GM18508 (cell line): ENCODE results near the gene TGIF1.

Experiments used
- ATAC-seq: cut with Tn5 transposase; IDR thresholded peaks from one replicate; pipeline ENCODE4 v1.9.1; 2021; ENCODE audit warnings: moderate number of reproducible peaks; ENCODE audit not compliant: insufficient read depth, unreplicated experiment

The TGIF1 gene

DNA sequence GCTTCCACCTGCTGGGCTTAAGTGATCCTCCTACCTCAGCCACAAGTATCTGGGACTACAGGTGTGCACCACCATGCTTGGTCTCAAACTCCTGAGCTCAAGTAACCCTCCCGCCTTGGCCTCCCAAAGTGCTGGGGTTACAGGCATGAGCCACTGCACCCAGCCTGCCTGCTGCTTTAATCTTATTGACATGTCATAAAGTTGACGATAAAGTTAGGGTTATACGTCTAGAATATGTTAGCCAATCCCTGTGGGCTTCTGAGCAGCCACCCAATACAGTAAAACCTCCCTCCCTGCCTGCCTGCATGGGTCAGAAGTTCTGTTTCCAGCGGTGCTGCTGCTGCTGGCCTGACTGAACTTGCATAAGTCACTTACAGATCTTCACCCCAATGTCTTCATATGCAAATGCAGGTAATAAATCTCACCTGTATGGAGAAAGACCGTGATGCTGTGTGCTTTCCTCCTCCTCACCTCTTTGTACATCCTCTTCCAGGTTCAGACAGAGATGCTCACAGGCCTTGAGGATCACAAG lies 30.1 kb downstream of the TGIF1 start:
- no peak for ATAC-seq

DNA sequence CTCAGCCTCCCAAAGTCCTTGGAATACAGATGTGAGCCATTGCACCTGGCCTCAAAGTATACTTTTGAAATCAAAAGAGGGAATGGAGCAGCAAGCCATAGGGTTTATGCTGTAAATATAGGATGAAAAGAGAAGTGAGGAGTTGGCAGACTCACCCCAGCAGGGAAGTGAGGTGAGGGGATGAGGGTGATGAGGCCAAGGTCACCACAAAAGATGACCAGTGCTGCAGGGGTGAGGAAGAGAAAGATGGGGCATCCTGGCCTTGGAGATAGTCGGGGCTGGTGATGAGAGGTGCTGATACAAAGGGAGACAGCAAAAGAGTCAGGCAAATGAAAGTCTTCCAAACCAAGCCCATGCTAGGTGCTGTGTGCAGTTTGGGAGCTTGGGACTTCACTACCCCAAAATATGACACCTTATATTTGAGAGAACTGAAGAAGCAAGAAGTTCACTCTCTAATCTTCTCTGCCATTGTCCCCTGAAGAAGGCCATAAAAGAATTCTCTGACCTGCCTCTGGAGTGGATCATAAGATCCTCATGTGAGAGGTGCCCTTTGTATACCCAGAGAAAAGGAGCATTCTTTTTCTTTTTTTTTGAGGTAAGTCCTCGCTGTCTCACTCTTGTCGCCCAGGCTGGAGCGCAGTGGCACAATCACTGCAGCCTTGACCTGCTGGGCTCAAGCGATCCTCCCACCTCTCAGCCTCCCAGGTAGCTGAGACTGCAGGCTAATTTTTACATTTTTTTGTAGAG lies 31.0 kb downstream of the TGIF1 start:
- ATAC-seq: no peak

DNA sequence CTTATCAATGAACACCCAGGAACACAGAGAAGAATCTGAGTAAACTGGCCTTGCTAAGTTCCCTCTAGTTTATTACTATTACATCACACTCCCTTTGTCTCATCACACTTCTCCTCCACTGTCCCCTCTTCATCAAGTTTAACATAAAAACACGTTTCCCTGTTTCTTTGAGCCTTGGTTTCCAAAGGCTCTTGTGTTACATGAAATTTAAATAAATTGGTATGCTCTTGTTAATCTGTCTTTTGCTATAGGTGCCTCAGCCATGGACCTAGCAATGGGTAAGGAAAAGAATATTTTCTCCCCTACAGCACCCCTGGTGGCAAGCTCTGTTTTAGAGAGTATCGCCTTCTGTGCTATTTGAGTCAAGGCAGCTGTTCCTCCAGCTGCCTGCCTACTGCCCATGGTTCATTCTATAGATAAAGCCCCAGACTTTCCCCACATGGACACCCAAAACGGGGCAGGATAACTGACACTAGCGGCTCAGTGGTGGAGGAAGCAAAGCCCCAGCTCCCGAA lies 31.8 kb downstream of the TGIF1 start:
- ATAC-seq: no peak

DNA sequence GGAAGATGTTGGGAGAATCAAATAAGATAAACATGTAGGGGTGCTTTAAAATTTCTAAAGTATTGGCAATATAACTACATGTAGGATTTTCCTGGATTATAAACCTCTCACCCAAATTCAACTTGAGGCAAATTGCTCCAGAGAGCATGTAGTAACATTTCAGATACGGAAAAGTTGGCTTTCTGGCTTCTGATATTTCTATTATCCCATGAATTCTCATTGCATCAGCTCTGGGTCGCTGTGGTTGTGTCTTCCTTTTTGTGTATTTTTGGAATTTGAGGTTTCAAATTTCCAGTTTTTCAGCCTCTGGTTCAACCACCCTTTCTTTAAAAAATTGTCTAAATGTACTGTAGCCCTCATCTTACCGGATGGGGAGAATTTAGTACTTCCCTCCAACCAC lies 32.3 kb downstream of the TGIF1 start:
- no peak for ATAC-seq

DNA sequence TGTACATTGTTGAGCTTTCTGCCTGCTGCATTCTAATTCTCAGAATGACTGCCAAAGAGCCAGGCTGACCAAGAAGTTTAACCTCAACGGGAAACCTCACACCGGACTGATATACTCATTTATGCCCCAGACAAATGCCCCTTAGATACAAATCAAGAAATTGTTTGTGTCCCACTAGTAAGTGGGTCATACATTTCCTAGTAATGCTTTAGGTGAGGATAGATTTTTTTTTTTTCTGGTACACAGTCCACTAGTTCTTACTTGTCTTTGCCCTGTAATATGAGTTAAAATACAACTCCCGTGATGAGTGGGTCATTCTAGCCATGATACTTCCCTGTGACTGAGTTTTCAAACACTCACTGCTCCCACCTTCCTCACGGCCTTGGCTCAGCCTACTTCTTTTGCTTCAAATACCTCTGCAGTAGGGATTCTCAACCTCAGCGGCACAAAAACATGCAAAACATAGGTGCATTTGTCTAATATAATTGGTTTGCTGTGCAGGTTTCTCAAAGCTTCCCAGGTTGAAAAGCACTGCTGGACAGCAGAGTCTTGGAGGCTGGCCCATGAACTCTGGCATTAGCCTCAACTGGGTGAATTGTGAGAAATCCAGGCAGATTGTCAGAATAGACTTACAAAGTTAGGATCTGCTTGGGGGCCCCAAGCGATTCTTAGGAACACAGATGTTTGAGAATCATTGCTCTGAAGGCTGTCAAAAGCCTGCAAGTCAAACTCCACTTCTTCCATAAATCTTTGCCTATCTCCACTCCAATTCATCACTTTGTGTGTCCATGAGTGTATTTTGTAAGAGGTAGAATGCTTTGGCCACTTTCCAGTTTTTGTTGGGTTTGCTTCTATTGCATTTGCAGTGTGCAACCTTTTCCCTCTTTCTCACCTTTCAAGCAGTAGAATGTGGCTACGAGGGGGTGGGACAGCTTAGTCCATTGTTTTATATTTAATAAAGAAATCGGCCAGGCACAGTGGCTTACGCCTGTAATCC lies 35.5 kb downstream of the TGIF1 start:
- ATAC-seq: peak; percentile 57

DNA sequence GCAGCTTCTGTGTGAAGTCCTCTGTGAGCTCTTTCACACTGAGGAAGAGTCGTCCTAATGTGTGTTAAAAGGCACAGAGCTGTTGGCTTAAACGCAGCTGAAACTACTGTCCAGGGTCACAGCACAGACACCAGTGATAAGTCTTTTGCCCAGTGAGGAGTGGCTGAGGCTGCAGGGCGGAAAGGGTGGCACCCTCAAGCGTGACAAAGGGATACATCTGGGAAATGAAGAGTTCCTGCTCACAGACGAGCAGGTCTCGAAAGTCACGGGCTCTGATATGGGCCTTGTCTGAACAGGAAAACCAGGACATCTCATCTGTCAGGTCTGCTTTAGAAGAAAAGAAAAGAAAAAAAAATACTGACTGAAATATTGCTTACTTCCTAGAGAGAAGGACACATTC lies 36.5 kb downstream of the TGIF1 start:
- no peak for ATAC-seq

DNA sequence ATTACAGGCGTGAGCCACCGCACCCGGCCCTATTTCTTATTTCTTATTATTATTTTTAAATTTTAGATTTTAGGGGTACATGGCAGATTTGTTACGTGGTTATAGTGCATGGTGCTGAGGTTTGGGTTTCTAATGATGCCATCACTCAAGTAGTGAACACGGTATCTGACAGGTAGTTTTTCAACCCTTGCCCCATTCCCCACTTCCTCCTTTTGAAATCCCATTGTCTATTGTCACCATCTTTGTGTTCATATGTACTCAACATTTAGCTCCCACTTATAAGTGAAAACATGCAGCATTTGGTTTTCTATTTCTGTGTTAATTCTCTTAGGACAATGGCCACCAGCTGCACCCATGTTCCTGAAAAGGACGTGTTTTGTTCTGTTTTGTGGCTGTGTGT lies 39.5 kb downstream of the TGIF1 start:
- no peak for ATAC-seq

DNA sequence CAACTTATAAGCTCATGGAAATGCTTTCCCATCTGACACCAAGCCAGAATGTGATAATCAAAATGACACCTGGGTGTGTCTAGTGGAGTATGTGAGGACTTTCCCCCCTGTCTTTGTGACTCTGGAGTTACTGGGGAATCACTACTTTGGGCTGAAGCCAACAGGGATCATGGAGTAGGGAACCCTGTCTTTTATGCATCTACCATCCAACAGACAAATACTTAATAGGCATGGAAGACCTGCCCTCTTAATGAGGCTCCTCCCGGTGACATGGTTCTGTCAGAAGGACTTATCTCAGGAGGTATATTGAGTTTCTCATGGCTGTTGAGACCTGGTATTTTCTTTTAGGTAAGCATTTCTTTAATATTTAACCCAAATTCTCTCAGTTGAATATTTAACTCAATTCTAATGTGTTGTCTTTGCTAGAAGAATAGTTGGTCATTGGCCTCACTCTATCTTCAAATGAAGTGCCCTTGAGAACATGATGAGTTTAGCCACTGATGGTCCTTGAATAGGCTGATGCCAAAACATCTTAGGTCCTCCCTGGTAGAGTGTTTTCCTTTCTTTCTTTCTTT lies 42.1 kb downstream of the TGIF1 start:
- ATAC-seq: no peak

DNA sequence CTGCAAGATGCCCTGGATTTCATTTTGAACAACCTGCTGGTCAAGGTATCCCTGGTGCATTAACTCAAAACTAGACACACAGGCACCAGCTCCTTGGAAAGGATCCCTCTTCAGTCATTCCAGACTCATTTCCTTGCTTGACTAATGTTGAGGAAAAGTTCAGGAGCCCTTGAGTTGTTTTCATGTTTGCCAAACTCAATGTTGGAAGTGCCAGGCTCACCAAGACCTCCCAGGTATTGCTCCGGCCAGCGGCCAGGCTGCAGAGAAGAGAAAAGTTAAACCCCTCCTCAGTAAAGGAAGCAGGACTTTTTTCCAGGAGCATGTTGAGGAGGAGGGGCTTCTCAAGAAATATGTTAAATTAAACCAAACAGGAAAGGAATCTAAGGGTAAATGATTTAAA lies 42.7 kb downstream of the TGIF1 start:
- no peak for ATAC-seq

DNA sequence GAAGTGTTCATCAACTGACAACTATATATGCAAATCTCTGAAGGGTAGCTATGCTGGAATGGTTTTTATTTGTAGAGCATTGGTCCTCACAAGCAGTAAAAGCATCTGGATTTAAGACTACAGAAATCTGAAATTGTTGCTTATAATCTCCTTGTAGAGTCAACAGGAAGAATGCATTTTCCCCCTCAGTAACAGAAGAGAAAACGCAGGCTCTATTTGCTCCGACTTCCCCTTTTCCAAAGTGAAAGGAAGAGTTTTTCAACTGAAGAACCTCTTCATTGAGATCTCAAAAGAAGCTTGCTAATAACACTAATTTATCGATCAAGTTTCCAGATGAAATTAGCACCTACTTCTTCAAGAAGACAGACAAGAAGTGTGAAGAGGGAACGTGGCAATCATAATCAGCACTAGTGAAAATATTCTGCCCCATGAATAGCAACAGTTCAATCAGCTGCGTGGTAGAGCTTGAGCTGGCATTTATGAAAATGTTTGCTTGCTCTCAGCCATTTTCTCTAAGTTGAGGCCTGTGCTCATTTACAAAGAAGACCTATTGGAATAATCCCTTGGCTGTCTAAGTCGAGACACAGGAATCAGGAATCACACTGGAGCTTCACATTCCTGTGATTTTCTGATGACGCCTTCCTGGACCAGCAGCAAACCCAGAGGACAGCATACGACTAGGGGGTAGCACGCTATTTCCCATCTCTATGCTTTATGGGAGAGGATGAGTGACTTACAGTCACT lies 43.7 kb downstream of the TGIF1 start:
- no peak for ATAC-seq

DNA sequence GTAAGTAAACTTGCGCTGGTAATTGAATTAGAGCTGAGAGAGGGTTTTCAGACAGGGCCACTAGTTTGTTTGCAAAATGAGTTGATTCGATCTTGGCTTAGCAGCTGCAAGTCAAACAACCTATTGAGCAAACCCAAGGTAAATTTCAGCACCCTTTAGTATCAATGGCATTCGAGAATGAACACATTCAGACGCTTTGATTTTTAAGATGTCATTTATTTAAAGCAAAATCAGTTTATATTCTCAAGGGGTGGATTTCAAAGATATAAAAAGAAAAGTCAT lies 44.2 kb downstream of the TGIF1 start:
- no peak for ATAC-seq

DNA sequence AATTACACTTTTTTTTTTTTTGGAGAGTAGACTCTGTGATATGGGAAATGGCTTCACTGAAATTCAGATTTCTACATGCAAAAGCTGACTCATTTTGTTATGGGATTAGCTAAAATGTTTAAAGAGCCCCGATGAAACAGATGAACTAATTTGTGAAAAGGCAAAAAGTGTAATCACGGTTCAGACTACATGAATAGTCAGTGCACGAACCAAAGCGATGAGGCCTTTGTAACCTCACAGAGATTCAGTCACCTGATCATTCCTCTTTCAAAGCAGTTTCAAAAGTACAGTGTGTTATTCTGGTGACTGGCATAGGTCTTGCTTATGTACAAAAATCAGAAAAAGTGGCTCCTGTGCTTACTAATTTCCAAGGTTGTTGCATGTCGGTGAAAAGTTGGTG lies 44.6 kb downstream of the TGIF1 start:
- no peak for ATAC-seq

DNA sequence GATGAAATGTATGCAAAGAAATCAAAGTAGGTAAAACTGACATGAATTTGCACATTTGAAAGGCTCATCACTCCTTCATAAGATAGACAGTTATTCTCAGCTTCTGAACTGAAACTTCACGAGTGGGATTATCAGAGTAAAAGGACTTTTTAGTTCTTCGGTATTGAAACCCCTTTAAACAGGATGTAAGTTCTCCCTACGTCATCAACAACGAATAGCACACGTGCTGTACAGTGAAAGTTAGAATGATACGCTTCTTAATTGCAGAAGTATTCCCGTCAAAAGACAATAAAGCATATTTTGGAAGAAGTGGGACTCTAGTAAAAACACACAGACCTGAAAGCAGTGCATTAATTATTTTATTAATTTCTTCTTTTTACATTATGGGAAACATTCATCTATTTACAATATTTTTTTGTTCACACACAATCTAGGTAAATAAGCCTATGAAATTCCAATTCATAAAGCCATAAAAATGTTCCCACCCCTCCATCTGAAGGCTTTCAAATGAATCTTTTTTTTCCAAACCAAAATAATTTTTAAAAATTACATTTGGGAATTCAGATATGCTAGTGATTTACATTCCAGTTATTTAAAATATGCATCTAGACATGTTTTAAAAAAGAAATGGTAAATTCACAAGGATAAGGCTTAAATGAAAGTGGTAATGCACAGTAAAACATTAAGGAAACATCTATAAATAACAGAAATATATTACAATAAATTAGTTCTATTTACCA lies 45.9 kb downstream of the TGIF1 start:
- ATAC-seq: no peak

DNA sequence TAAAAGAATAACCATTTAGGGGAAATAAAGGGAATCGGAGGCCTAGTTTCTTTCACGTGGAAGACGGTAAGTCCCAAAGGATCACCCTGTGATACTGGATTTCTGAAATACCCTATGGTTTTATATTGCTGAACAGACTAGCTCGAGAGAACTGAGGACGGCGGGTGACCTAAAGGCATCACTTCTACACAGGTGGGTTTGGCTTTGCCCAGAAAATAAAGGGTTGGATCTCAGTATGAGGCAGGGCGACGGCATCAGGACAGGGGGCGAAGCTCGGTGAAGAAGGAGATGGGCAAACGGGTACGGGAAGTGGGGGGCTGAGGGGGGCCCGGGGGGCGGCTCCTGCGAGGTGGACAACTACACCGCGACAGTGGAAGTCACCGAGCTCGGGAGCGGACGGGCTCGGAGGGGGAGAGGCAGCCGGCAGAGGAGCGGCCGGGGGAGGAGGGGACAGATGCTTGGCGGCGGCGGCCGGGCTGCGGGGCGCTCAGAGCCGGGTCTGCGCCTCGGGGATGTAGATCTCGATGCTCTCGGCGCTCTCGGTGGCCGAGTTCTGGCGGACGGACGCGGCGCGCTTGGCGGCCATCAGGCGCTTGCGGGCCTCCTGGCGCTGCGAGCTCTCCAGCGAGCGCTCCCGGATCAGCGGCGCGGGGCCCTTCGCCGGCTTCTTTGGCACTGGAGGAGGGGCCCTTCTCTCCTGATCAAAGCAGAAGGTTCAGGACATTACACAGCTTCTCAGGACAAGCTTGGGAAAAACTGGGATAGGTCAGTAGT lies 48.9 kb downstream of the TGIF1 start:
- no peak for ATAC-seq

DNA sequence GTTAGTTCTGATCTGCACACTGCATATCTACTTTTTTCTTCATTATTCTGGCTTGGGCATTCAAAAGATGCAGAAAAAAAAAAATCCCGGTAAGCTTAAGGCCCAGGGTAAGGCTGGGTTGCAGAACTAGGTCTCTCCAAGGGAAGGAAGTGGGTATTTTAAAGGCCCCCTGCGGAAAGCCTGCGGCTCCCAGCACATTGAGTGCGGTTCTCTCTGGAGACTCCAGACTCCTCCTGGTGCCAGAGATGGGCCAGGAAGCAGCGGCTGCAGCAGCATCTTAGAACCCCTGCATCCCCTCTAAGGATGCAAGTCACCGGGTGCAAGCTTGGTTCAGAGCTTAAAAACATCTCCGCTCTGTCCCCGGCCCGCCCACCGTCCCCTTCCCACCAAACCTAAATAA lies 49.5 kb downstream of the TGIF1 start:
- ATAC-seq: no peak

DNA sequence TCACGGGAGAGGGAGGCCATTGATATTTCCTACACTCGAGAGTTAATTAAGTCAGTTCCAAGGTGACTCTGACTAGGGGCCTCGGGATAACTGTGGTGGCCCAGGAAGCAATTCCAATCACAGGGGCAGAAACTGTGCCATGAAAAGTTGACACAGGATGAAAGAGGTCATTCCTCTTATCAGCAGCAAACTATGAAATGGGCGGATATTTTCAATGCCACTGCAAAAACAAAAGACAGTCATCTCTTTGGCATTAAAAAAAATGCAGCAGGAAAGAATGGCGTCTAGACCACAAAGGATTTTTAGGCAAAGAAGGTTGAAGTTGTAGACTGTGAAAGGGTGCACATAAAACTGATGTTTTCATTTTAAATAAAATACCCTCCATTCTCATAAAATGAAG lies 50.0 kb downstream of the TGIF1 start:
- no peak for ATAC-seq

DNA sequence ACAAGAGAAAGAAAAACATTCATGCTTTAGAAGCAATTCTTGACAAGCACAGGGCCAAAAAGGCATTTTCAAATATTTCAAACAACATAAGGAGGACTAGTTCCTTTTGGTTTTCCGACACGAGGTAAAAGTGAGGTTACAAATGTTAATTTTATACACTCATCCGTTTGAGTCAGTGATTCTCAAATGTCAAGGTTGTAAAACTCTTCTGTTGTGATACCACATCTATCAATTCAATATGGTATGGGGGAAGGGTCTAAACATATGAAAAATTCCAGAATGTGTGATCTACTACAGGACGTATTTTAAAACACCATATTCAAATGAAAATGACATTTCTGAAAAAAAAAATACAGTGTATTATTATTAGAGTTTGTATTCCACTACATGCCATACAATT lies 52.7 kb downstream of the TGIF1 start:
- ATAC-seq: no peak

DNA sequence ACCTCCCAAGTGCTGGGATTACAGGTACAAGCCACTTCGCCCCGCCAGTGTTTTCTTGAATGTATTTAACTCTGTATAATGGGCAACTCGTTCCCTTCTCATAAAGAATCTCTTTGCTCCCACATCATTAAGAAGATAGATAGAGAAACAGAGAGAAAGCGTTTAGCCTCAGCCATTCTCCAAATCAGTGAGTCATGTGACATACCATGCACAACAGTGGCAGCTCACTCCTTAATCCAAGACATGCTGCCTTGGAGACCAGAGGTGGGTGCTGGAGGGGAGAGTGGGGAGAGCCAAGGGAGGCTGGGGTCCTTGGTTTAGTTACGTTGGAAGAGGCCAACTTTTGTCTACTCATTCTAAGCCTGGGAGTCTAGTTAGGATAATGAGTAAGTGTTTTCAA lies 54.7 kb downstream of the TGIF1 start:
- ATAC-seq: no peak
